HL-60 (cell line): ENCODE data around the gene MTREX.

Experiments
- CTCF ChIP-seq: IDR thresholded peaks from one replicate; pipeline ENCODE4 v1.5.1; 2011; ENCODE audit warnings: low read length, control low read depth, inconsistent platforms; ENCODE audit not compliant: insufficient read depth
- GABPA ChIP-seq: IDR thresholded peaks from 2 replicates; pipeline ENCODE4 v1.6.1; 2012; ENCODE audit warnings: low read depth
- POLR2AphosphoS5 ChIP-seq: IDR thresholded peaks from 2 replicates; pipeline ENCODE4 v1.6.1; 2012; ENCODE audit warnings: low read depth
- REST ChIP-seq: IDR thresholded peaks from 2 replicates; pipeline ENCODE4 v1.6.1; 2012; ENCODE audit warnings: low read depth; ENCODE audit not compliant: insufficient replicate concordance
- SPI1 ChIP-seq: IDR thresholded peaks from 2 replicates; pipeline ENCODE4 v1.6.1; 2012; ENCODE audit warnings: low read depth, mild to moderate bottlenecking, borderline replicate concordance

GRCh38 chr5:55406292-55406691 is 98.5 kb downstream of the MTREX start:
- TF ChIP-seq CTCF (no peak), SPI1 (no peak), POLR2AphosphoS5 (no peak), REST (no peak), GABPA (no peak)
